ENCODE results near the gene PITPNM3.

DNA sequence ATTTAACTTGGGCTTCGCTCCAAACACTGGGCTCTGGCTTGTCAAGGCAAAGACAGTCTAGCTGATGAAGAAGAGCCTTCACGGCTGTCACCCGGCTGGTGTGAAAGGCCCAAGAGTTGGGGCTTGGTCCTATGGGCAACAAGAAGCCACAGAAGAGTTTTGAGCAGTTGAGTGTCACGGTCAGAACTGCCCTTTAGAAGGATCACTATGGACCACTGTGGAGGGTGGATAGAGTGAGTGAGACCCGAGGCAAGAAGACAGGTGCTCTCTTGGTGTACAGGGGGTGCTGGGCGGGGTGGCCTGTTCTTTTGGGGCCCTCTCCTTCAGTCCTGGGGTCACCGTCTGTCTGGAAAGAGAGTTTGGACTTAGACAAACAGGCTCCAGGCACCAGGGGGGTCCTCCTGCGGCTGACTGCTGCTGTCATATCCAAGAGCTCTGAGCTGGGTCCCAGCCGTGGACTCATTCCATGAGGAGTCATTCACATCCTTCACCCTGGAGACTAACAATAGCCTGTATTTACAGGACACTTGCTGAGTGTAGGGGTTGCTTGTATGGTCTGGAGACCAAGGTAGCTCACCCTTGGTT lies 109.7 kb downstream of the PITPNM3 start:
- TF ChIP-seq, protein P1, sequence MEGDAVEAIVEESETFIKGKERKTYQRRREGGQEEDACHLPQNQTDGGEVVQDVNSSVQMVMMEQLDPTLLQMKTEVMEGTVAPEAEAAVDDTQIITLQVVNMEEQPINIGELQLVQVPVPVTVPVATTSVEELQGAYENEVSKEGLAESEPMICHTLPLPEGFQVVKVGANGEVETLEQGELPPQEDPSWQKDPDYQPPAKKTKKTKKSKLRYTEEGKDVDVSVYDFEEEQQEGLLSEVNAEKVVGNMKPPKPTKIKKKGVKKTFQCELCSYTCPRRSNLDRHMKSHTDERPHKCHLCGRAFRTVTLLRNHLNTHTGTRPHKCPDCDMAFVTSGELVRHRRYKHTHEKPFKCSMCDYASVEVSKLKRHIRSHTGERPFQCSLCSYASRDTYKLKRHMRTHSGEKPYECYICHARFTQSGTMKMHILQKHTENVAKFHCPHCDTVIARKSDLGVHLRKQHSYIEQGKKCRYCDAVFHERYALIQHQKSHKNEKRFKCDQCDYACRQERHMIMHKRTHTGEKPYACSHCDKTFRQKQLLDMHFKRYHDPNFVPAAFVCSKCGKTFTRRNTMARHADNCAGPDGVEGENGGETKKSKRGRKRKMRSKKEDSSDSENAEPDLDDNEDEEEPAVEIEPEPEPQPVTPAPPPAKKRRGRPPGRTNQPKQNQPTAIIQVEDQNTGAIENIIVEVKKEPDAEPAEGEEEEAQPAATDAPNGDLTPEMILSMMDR (IDR thresholded peaks at IDR 0.05), result no peak
- TF ChIP-seq POLR2AphosphoS5 (IDR thresholded peaks at IDR 0.05) (no peak), POLR2A (IDR thresholded peaks at IDR 0.05) (no peak)
